SHP77 treated with DMSO at 0.1 percent for 48 hours (cell line): Measurements from ENCODE around the gene PRR30.
"Not testable (repeated sequence)": the region's sequence is repeated elsewhere in the genome, so short reads cannot be mapped to it uniquely, and the experiment has no call there.

ENCODE experiments used
- DNase-seq: peaks from one replicate; lab custom pipeline; 2025; lab: John Stamatoyannopoulos, UW

The PRR30 gene

GRCh38 chr2:27128668-27129571 is 10.3 kb downstream of the PRR30 start:
- DNase-seq = no peak

GRCh38 chr2:27127883-27128667 is 11.1 kb downstream of the PRR30 start:
- no peak for DNase-seq

- no peak for DNase-seq
Measured at GRCh38 chr2:27126252-27126710, 12.9 kb downstream of the PRR30 start.

- DNase-seq = no peak
Measured at GRCh38 chr2:27125104-27125503, 14.1 kb downstream of the PRR30 start.

GRCh38 chr2:27123302-27124150 is 15.7 kb downstream of the PRR30 start, which contains the start of gene ABHD1:
TSS of gene ABHD1 (plus strand) at chr2:27123815. CDS start at chr2:27123949, 134 bp downstream.
- no peak for DNase-seq

- no peak for DNase-seq
Measured at GRCh38 chr2:27122791-27123190, 16.4 kb downstream of the PRR30 start.

GRCh38 chr2:27121906-27122305 is 17.3 kb downstream of the PRR30 start:
- DNase-seq = no peak

GRCh38 chr2:27119330-27119670 is 19.9 kb downstream of the PRR30 start:
- DNase-seq = not testable (repeated sequence)

- no peak for DNase-seq
Measured at GRCh38 chr2:27118525-27119329, 20.5 kb downstream of the PRR30 start, which contains the start of gene CGREF1. TSS of gene CGREF1 (minus strand) at chr2:27119128. CDS start at chr2:27104366, 14,762 bp downstream.

- DNase-seq = no peak
Measured at GRCh38 chr2:27117995-27118524, 21.1 kb downstream of the PRR30 start.

- no peak for DNase-seq
Measured at GRCh38 chr2:27115519-27115918, 23.7 kb downstream of the PRR30 start.

GRCh38 chr2:27111392-27112078 is 27.7 kb downstream of the PRR30 start:
- DNase-seq = not testable (repeated sequence)

- not testable (repeated sequence) for DNase-seq
Measured at GRCh38 chr2:27110603-27111352, 28.4 kb downstream of the PRR30 start.

GRCh38 chr2:27109083-27109482 is 30.1 kb downstream of the PRR30 start:
- DNase-seq = no peak

GRCh38 chr2:27108221-27108620 is 31.0 kb downstream of the PRR30 start:
- DNase-seq = no peak

- DNase-seq = no peak
Measured at GRCh38 chr2:27105981-27106380, 33.2 kb downstream of the PRR30 start.

GRCh38 chr2:27102329-27102728 is 36.9 kb downstream of the PRR30 start:
- DNase-seq = no peak

GRCh38 chr2:27100036-27100435 is 39.2 kb downstream of the PRR30 start:
- no peak for DNase-seq

- no peak for DNase-seq
Measured at GRCh38 chr2:27099334-27099955, 39.8 kb downstream of the PRR30 start.
